Chondrocyte (in vitro differentiated cells): ENCODE data around the gene SMIM12. TPM values are rescaled to one million over a fixed set of nuclear protein-coding genes. Genes with fewer than 3 reads are reported as not detected.
A peak's percentile ranks its signal among the peaks of the same experiment; 100 is the strongest.
"Not testable (repeated sequence)": the region's sequence is repeated elsewhere in the genome, so short reads cannot be mapped to it uniquely, and the experiment has no call there.

Source experiments
- DNase-seq: peaks from one replicate; pipeline ENCODE4 v3.0.0; 2021; ENCODE audit warnings: mixed read lengths, low spot score
- H3K27ac Mint-ChIP-seq: one replicate; pipeline ENCODE4 v1.8.0; 2021; ENCODE audit warnings: mild to moderate bottlenecking, moderate library complexity, mixed read lengths; ENCODE audit not compliant: unreplicated experiment
- H3K27me3 Mint-ChIP-seq: 2 replicates; pipeline ENCODE4 v1.8.0; 2021; ENCODE audit warnings: low read depth, mixed read lengths
- H3K36me3 Mint-ChIP-seq: 2 replicates; pipeline ENCODE4 v1.8.0; 2021; ENCODE audit warnings: low read depth, mixed read lengths
- H3K4me1 Mint-ChIP-seq: 2 replicates; pipeline ENCODE4 v1.8.0; 2021; ENCODE audit warnings: low read depth, mild to moderate bottlenecking, mixed read lengths
- H3K4me3 Mint-ChIP-seq: one replicate; pipeline ENCODE4 v1.8.0; 2021; ENCODE audit warnings: mild to moderate bottlenecking, moderate library complexity, mixed read lengths; ENCODE audit not compliant: unreplicated experiment
- H3K9me3 Mint-ChIP-seq: 2 replicates; pipeline ENCODE4 v1.8.0; 2021; ENCODE audit warnings: low read depth, mixed read lengths
- total RNA-seq: library from RNA; stranded (reverse); gene quantifications from 3 replicates; pipeline ENCODE4 v1.2.1, GENCODE V29; 2021
- TF ChIP-seq, protein P1 (sequence below): fragments of 200-600 bp; sonication (generic); IDR thresholded peaks from 2 replicates; pipeline ENCODE4 v1.5.0; 2021; ENCODE audit warnings: antibody characterized with exemption, mild to moderate bottlenecking, moderate library complexity

Gene SMIM12
- total RNA-seq, 1 donor from 2014 or later = 40.6 TPM

DNA sequence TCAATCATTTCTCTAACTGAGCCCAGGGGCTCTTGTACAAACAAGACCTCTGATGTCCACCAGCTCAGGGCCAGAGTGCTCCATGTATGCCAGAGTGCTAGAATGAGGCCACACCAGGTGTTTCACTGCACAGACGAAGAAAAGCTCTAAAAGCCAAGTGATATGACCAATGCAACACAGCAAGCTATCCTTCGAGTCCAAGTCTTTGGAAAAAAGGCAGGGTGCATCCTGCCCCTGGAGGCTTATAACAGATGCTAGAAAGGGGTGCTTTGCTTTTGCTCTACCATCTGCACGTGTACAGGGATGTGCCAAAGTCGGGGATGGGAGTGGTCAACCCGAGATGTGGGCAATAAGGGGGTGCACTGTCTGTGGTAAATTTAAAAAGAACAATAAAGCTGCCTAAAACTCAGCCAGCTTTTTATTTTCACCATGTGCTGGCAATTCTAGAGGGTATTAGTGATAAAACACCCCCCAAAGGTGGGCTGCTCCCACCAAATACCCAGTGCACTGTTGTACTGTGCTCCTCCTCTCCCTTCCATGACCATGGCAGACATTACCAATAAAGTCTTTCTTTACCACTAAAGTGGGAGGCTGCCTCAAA is 32.1 kb downstream of the SMIM12 start:
- H3K27me3 Mint-ChIP-seq = no peaks in the 10 kb centered on the region
- peaks cover 11% of the 10 kb centered on the region for H3K4me1 Mint-ChIP-seq

DNA sequence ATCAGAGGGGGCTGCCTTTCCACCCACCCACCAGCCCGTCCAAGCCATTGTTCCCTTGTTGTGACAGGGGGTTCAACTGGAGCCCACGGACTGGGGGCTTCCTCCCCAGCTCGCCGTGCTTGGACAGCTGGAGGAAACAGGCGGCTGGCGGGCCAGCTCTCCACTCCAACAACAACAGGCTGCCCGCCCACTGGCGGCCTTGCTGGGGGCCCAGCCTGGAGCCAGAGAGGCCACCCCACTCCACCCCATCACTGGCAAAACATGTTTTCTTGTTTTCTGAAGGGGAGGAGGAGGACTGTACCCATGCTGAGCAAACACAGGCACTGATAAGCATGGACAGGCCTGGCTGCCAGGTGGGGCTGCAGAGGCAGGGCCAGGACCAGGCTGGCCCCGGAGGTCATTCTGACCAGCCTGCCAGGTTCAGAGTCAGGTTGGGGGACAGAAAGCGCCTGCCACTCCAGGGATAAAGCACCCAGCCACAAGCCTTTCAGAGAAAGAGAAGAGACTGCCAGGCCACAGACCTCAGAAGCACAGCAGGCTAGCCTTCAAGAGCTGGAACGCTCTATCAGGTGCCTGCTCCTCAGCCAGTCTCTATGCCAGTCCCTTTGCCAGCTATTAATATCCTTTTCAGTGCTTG is 34.0 kb downstream of the SMIM12 start:
- Mint-ChIP-seq H3K27ac (no peak overlapping the region), H3K36me3 (peaks cover 4% of the 10 kb centered on the region), H3K4me3 (no peak overlapping the region), H3K4me1 (peaks cover 20% of the 10 kb centered on the region), H3K9me3 (peaks cover 9% of the 10 kb centered on the region), H3K27me3 (no peaks in the 10 kb centered on the region)
- no peak for DNase-seq
- TF ChIP-seq, protein P1, sequence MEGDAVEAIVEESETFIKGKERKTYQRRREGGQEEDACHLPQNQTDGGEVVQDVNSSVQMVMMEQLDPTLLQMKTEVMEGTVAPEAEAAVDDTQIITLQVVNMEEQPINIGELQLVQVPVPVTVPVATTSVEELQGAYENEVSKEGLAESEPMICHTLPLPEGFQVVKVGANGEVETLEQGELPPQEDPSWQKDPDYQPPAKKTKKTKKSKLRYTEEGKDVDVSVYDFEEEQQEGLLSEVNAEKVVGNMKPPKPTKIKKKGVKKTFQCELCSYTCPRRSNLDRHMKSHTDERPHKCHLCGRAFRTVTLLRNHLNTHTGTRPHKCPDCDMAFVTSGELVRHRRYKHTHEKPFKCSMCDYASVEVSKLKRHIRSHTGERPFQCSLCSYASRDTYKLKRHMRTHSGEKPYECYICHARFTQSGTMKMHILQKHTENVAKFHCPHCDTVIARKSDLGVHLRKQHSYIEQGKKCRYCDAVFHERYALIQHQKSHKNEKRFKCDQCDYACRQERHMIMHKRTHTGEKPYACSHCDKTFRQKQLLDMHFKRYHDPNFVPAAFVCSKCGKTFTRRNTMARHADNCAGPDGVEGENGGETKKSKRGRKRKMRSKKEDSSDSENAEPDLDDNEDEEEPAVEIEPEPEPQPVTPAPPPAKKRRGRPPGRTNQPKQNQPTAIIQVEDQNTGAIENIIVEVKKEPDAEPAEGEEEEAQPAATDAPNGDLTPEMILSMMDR = no peak

More for the DNA sequence above, 32.1 kb downstream of the SMIM12 start:
- Mint-ChIP-seq H3K4me3 (no peak overlapping the region), H3K36me3 (peaks cover 4% of the 10 kb centered on the region), H3K27ac (no peak overlapping the region), H3K9me3 (peaks cover 6% of the 10 kb centered on the region)
- TF ChIP-seq, protein P1 = no peak
- no peak for DNase-seq

DNA sequence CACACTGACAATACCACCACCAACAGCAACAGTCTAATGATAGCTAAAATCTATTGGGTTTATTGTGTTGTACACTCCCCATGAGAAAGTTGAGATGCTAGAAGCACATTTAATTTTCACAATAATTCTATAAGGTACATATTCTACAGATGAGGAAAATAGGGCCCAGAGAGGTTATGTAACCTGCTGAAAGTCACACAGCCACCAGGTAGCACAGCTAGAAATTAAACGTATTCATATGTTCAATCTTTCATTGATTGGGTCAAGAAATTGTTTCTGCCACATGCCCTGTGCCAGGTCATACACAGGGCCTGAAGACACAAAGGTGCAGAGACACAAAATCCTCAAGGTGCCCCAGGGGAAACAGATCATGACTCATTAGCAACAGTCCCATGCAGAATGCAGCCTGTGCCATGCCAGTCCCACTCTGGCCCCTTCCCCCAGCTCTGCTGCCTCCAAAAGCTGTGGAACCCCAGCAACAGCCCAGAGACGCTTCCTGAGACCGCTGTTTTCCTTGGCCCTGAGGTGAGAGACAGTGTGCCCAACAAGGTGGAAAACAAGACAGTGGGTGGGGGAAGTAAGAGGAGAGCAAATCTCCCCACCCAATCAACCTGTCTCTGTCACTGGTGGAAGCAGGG is 34.6 kb downstream of the SMIM12 start:
- no peaks in the 10 kb centered on the region for H3K27me3 Mint-ChIP-seq
- H3K4me3 Mint-ChIP-seq = no peak overlapping the region
- TF ChIP-seq, protein P1 = no peak
- H3K4me1 Mint-ChIP-seq = peaks cover 20% of the 10 kb centered on the region
- no peak for DNase-seq
- H3K9me3 Mint-ChIP-seq = peaks cover 9% of the 10 kb centered on the region
- H3K27ac Mint-ChIP-seq = peak overlapping the region; percentile 36
- H3K36me3 Mint-ChIP-seq = peaks cover 7% of the 10 kb centered on the region

DNA sequence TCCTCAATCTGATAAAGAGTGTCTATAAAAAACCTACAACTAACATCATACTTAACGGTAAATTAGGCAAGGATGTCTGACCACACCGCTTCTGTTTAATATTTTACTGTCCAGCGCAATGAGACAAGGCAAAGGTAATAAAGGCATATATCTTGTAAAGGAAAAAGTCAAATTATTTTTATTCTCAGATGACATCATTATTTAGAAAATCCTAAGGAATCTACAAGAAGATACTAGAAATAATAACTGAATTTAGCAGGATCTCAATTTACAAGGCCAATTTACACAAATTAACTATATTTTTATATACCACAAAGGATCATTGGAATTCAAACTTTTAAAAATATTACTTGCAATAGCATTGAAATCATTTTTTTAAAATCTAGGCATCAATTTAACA is 37.3 kb downstream of the SMIM12 start:
- Mint-ChIP-seq H3K36me3 (peaks cover 9% of the 10 kb centered on the region), H3K4me1 (peaks cover 22% of the 10 kb centered on the region), H3K27me3 (no peaks in the 10 kb centered on the region), H3K9me3 (peaks cover 9% of the 10 kb centered on the region), H3K27ac (no peak overlapping the region), H3K4me3 (no peak overlapping the region)
- TF ChIP-seq, protein P1 = no peak
- DNase-seq = no peak

DNA sequence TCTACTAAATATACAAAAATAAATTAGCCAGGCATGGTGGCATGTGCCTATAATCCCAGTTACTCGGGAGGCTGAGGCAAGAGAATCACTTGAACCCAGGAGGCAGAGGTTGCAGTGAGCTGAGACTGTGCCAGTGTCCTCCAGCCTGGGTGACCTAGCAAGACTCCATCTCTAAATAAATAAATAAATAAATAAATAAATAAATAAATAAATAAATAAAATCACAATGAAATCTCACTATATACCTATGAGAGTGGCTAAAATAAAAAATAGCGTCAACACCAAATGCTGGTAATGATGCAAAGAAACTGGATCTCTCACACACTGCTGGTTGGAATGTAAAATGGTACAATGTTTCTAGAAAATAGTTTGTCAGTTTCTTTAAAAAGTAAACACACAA is 40.7 kb downstream of the SMIM12 start:
- not testable (repeated sequence) for H3K36me3 Mint-ChIP-seq, H3K27me3 Mint-ChIP-seq, H3K27ac Mint-ChIP-seq, DNase-seq, H3K9me3 Mint-ChIP-seq, H3K4me3 Mint-ChIP-seq
- H3K4me1 Mint-ChIP-seq = peaks cover 36% of the 10 kb centered on the region
